Stimulated activated CD4-positive, alpha-beta T cell treated with anti-CD3 and anti-CD28 coated beads, Interleukin-2, amount 100 ng/mL, for 48 hours (primary cell): ENCODE measurements around the gene NXN.
"Not testable (repeated sequence)": the region's sequence is repeated elsewhere in the genome, so short reads cannot be mapped to it uniquely, and the experiment has no call there.

ENCODE experiments used
- DNase-seq, 2 donors: peaks; one replicate each; pipeline ENCODE4 v3.0.0-alpha.2; 2020

The NXN gene

GRCh38 chr17:1005361-1005946 is 25.9 kb upstream of the NXN start:
- no peak for DNase-seq

DNA sequence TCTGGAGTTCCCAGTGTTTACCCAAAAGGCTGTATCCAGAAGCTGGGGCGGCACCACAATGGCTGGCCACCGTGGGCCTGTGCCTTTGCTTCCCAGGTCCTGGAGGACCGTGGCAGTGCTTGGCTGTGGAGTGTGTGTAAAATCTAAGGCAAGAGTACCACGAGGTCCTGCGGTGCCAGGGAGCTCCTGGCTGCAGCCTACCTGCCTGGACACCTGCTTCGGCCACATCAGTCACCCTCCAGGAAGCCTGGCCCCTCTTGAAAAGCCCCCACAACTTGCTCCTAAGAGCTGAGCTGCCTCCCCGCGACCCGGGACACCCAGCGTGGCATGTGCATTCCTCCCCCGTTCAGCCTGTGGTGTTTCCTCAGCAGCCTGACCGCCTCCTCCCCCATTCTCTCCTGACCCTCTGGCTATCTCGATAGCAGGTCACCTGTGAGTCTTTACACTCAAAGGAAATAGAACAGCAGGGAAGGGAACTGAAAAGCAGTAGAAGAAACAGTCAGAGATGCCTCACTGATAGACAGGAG is 25.3 kb upstream of the NXN start:
- DNase-seq: no peak

GRCh38 chr17:1003972-1004768 is 24.6 kb upstream of the NXN start:
- DNase-seq: no peak

GRCh38 chr17:1003633-1003971 is 24.0 kb upstream of the NXN start:
- no peak for DNase-seq

DNA sequence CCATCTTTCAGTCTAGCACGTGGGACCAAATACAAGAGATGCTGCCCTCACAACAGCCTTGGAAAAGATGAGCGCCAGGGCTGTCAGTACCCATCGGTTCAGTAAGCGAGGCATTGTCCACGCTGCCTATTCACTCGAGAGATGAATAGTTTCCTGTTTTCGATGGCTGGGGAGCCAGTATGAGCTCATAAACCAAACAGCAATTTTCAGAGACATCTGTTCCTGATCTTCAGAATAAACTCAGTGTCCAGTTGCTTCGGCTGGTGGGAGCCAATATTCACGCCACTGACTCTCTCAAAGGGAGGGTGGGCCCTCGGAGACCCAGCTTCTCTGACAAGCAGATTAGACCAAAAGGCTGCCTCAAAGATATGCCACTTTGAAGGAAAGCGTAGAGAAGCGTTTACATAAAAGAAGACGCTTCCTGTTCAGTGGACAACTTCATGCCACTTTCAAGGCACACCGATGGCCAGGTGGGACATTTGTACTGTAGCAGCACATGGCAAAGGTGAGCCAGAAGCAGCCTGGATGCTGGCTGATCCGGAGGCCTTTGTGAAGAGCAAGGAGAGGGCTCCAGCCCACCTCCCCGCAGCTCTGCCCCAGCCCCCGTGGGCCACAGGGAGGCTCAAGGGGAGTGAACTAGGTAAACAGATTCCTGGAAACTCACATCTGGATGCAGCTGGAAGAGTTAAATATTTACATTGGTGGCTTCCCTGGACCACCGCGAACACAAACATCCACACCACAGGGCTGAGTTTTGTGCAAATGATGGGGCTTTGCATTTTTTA is 23.4 kb upstream of the NXN start:
- no peak for DNase-seq

GRCh38 chr17:1002412-1002753 is 22.8 kb upstream of the NXN start:
- no peak for DNase-seq

- no peak for DNase-seq
These were observed 22.2 kb upstream of the NXN start for GRCh38 chr17:1001640-1002411.

- no peak for DNase-seq
These were observed 21.3 kb upstream of the NXN start for GRCh38 chr17:1000597-1001461.

GRCh38 chr17:998111-998510 is 18.5 kb upstream of the NXN start:
- DNase-seq: no peak

DNA sequence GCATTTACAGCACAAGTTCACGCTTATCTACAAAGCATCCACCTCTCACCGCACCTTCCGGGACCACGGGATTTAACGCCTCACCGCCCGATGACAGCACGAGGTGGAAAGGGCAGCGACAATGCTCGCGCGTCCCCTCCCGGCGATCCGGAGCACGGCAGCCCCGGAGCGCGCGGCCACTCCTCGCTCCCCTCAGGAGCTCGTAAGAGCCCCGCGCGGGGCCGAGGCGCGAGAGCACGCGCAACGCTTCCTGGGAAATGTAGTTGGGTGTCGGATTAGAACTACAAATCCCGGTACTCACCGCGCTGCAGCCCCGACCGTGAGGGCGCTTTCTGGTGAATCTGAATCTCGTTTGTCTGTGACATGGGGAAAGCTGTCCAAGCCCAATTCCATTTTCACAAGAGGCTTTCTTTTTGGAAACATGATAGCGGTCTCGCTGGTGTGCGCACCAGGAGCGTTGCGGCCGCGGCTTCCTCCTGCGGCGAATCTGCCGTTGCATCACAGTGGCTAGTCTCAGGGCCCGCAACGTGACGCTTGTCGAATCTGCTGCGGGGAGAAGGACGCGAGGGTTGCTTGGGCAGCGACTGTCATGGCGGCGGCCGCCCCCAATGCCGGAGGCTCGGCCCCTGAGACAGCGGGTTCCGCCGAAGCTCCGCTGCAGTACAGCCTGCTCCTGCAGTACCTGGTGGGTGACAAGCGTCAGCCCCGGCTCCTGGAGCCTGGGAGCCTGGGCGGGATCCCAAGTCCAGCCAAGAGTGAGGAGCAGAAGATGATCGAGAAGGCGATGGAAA is 17.2 kb upstream of the NXN start, which contains the start of gene TIMM22:
Gene TIMM22 (plus strand): TSS at position 576 of the 791 bp plus-strand sequence. CDS start 14 bp downstream, at position 590.
- DNase-seq: peak; percentile 88

- DNase-seq: not testable (repeated sequence)
These were observed 15.7 kb upstream of the NXN start for GRCh38 chr17:995324-995723.

- no peak for DNase-seq
These were observed 13.4 kb upstream of the NXN start for GRCh38 chr17:992933-993332.

DNA sequence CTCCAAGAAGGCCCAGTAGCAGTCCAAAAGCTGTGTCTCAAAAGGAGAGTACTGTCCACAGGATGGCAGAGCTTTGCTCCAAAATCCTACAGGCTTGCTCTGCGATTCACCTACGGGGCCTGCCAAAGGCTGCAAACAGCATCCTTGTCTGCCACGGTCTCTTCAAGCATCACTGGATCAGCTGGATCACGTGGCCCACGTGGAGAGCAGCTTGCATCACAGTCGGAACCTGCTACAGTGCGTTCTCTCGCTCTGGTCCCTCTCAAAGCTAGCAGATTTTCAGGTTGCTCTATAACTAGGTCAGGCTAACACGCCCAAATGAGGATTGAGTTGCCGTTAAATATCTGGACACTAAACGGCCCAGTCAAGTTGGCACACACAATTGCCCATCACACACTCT is 9.0 kb upstream of the NXN start:
- no peak for DNase-seq

DNA sequence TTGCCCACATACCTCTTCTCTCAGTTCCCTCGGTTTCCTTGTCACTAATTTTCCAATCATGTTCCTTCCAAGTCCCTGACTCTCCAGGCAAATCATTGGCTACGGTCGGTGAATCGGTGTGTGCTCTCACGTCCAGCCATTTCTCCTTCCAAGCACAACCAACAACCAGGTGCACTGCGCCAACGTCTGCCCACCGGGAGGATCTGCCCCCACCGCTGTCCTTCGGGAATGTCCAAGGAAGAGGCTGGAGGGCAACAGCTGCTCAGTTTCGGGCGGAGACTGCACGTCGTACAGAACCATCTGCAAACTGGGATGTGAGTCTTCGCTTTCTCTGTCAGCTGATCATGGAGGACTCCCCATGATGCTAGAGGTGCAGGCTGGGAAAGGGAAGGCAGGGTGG is 8.4 kb upstream of the NXN start:
- no peak for DNase-seq

DNA sequence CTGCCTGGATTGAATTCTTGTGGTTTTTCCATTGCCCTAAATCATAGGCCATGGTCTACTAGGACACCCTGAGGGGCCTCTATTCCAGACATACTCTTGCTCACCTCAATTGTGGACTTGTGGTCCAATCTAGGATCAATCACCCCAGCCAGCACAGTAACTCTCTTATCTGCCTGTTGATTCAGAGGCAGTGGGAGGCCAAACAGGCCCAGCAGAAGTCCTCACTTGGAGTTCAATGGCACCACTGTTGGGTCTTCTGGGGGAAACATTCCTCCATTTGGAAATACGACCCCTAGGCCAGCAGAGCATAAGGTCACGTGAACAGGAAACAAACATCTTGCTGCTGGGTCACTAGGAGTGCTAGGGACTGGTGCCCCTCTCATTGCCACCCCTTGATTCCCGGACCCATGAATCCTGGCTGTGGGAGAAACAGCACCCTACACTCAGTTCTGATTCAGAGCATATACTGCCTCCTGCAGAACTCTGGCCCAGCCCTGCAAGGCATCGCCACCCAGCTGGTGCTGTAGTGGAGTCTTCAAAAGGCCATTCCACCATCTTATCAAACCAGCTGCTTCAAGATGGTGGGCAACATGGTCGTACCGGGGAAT is 6.8 kb upstream of the NXN start:
- DNase-seq: no peak

GRCh38 chr17:983921-984320 is 4.3 kb upstream of the NXN start:
- DNase-seq: no peak

- no peak for DNase-seq
These were observed 1.7 kb upstream of the NXN start for GRCh38 chr17:981292-981658.

- peak; percentile 57 to 63 for DNase-seq
These were observed 1.1 kb upstream of the NXN start for GRCh38 chr17:980406-981291.

- DNase-seq: no peak
These were observed 401 bp downstream of the NXN start for GRCh38 chr17:979212-979538.
